Liver (tissue), 9 donors: ENCODE results near the gene NOP9. TPM values are rescaled to one million over a fixed set of nuclear protein-coding genes. Genes with fewer than 3 reads are reported as not detected.

Source experiments
- DNase-seq: peaks from one replicate; pipeline ENCODE4 v3.0.0-alpha.2; 2017; ENCODE audit warnings: low spot score
- H3K27ac ChIP-seq, 2 donors: one replicate each; pipeline ENCODE4 v1.7.0; 2013; ENCODE audit warnings: inconsistent platforms in 2 of 2, low read length in 2 of 2, control low read depth in 1 of 2, low read depth in 1 of 2, mild to moderate bottlenecking in 1 of 2
- H3K27me3 ChIP-seq, 4 donors: one replicate each; pipeline versions ENCODE4 v1.6.1 to v1.7.0; 2013; ENCODE audit warnings: low read length in 3 of 4, inconsistent platforms in 1 of 4, mild to moderate bottlenecking in 1 of 4, moderate library complexity in 1 of 4; ENCODE audit not compliant: control insufficient read depth in 4 of 4, insufficient read depth in 4 of 4
- H3K36me3 ChIP-seq, 4 donors: one replicate each; pipeline versions ENCODE4 v1.6.1 to v1.7.0; 2013; ENCODE audit warnings: low read length in 3 of 4, mild to moderate bottlenecking in 3 of 4, low read depth in 1 of 4, moderate library complexity in 1 of 4; ENCODE audit not compliant: control insufficient read depth in 4 of 4, insufficient read depth in 3 of 4
- H3K4me1 ChIP-seq, 4 donors: one replicate each; pipeline versions ENCODE4 v1.6.1 to v1.7.0; 2013; ENCODE audit warnings: low read length in 3 of 4, mild to moderate bottlenecking in 3 of 4, moderate library complexity in 1 of 4; ENCODE audit not compliant: control insufficient read depth in 4 of 4, insufficient read depth in 4 of 4
- H3K4me3 ChIP-seq, 3 donors: one replicate each; pipeline versions ENCODE4 v1.6.1 to v1.7.0; 2013; ENCODE audit warnings: low read length in 3 of 3, control low read depth in 1 of 3, low read depth in 1 of 3, mild to moderate bottlenecking in 1 of 3
- H3K9ac ChIP-seq, 2 donors: one replicate each; pipeline ENCODE4 v1.7.0; 2013; ENCODE audit warnings: low read length in 2 of 2, mild to moderate bottlenecking in 2 of 2, moderate library complexity in 2 of 2, control low read depth in 1 of 2, low read depth in 1 of 2
- H3K9me3 ChIP-seq, 4 donors: one replicate each; pipeline versions ENCODE4 v1.6.1 to v1.7.0; 2013; ENCODE audit warnings: low read length in 3 of 4; ENCODE audit not compliant: control insufficient read depth in 4 of 4
- ATF3 ChIP-seq: IDR thresholded peaks from 2 replicates; pipeline ENCODE4 v1.6.1; 2016; ENCODE audit warnings: antibody characterized with exemption
- CTCF ChIP-seq: fragments of 150-350 bp; IDR thresholded peaks from 2 replicates; pipeline ENCODE4 v1.5.1; 2017; ENCODE audit warnings: improper control_type of control experiment, low read depth, low read length; ENCODE audit not compliant: missing input control
- EGR1 ChIP-seq, 2 donors: IDR thresholded peaks; 2 replicates each; pipeline ENCODE4 v1.6.1; 2016 to 2018; ENCODE audit warnings: antibody characterized with exemption in 2 of 2, low read depth in 2 of 2
- FOXA1 ChIP-seq: IDR thresholded peaks from 2 replicates; pipeline ENCODE4 v1.6.1; 2016; ENCODE audit warnings: antibody characterized with exemption
- FOXA2 ChIP-seq: IDR thresholded peaks from 2 replicates; pipeline ENCODE4 v1.6.1; 2016; ENCODE audit warnings: antibody characterized with exemption
- GABPA ChIP-seq, 2 donors: IDR thresholded peaks in 1 of 2; conservative IDR thresholded peaks in 1 of 2; 2 replicates each; pipeline ENCODE4 v1.6.1; 2016; ENCODE audit warnings: antibody characterized with exemption in 2 of 2, mild to moderate bottlenecking in 1 of 2, moderate library complexity in 1 of 2
- HNF4A ChIP-seq, 2 donors: conservative IDR thresholded peaks; 2 replicates each; pipeline ENCODE4 v1.6.1; 2016; ENCODE audit warnings: antibody characterized with exemption in 2 of 2, mild to moderate bottlenecking in 2 of 2
- HNF4G ChIP-seq: IDR thresholded peaks from 2 replicates; pipeline ENCODE4 v1.6.1; 2016; ENCODE audit warnings: antibody characterized with exemption
- JUND ChIP-seq, 2 donors: IDR thresholded peaks; 2 replicates each; pipeline ENCODE4 v1.6.1; 2016; ENCODE audit warnings: antibody characterized with exemption in 2 of 2
- MAX ChIP-seq: IDR thresholded peaks from 2 replicates; pipeline ENCODE4 v1.6.1; 2016; ENCODE audit warnings: antibody characterized with exemption
- NR2F2 ChIP-seq: IDR thresholded peaks from 2 replicates; pipeline ENCODE4 v1.6.1; 2016; ENCODE audit warnings: antibody characterized with exemption
- RAD21 ChIP-seq, 2 donors: IDR thresholded peaks; 2 replicates each; pipeline ENCODE4 v1.6.1; 2016; ENCODE audit warnings: antibody characterized with exemption in 2 of 2, mild to moderate bottlenecking in 2 of 2
- REST ChIP-seq: IDR thresholded peaks from 2 replicates; pipeline ENCODE4 v1.6.1; 2016; ENCODE audit warnings: antibody characterized with exemption, mild to moderate bottlenecking
- RXRA ChIP-seq, 2 donors: IDR thresholded peaks; 2 replicates each; pipeline ENCODE4 v1.6.1; 2017 to 2018; ENCODE audit warnings: antibody characterized with exemption in 2 of 2, mild to moderate bottlenecking in 1 of 2
- SP1 ChIP-seq: IDR thresholded peaks from 2 replicates; pipeline ENCODE4 v1.6.1; 2018; ENCODE audit warnings: antibody characterized with exemption, mild to moderate bottlenecking
- TAF1 ChIP-seq: conservative IDR thresholded peaks from 2 replicates; pipeline ENCODE4 v1.6.1; 2016; ENCODE audit warnings: antibody characterized with exemption, mild to moderate bottlenecking
- YY1 ChIP-seq: IDR thresholded peaks from 2 replicates; pipeline ENCODE4 v1.6.1; 2016; ENCODE audit warnings: antibody characterized with exemption, mild to moderate bottlenecking
- ZBTB33 ChIP-seq: IDR thresholded peaks from 2 replicates; pipeline ENCODE4 v1.6.1; 2016; ENCODE audit warnings: antibody characterized with exemption
- WGBS: extraction: QIAGEN DNeasy Blood & Tissue Kit; methylation state at CpG from one replicate; pipeline ENCODE4 v1.1.7; 2013; 5-methylcytosine and 5-hydroxymethylcytosine counted together
- polyA plus RNA-seq, 2 donors: library from polyadenylated mRNA; stranded (reverse) in 1 of 2; unstranded in 1 of 2; fragments of 200-250 nt in 1 of 2; fragments of >200 nt in 1 of 2; fragmentation: Nextera tagmentation in 1 of 2; extraction: Ambion mirVana in 1 of 2; gene quantifications; one replicate each; pipeline versions ENCODE4 v1.2.1 to v1.2.3, GENCODE V29; 2013 to 2015
- total RNA-seq, 2 donors: library from RNA; depleted of rRNA; stranded (reverse); fragments of >200 nt; gene quantifications; one replicate each; pipeline ENCODE4 v1.2.3, GENCODE V29; 2014
- donor health status: healthy.
- donor health status: healthy.
- donor health status: healthy.
- donor health status: healthy.
- donor health status: healthy.

NOP9 gene
- total and polyA plus RNA-seq, 4 donors: 3.8 to 18.2 (median 9.7) TPM

GRCh38 chr14:24337824-24338175 is 38.1 kb downstream of the NOP9 start:
- WGBS: 97% methylated on average over 8 of the region's 8 CpGs
- Histone ChIP-seq H3K36me3 (no peaks in the 10 kb centered on the region), H3K27me3 (no peaks in the 10 kb centered on the region), H3K9ac (no peak overlapping the region), H3K4me1 (peaks cover 4 to 35% (median 15%) of the 10 kb centered on the region in 4 donors), H3K4me3 (no peak overlapping the region), H3K27ac (no peak overlapping the region), H3K9me3 (no peaks in the 10 kb centered on the region)
- no peak for DNase-seq
- TF ChIP-seq CTCF: no peak
- no peak for TF ChIP-seq HNF4A (conservative IDR thresholded peaks at IDR 0.05)
- no peak for TF ChIP-seq EGR1 (IDR thresholded peaks at IDR 0.05; ENCODE audit: low read depth in 2 of 2)
- no peak for TF ChIP-seq RXRA (IDR thresholded peaks at IDR 0.05)
- no peak for TF ChIP-seq FOXA1
- no peak for TF ChIP-seq JUND (IDR thresholded peaks at IDR 0.05)
- TF ChIP-seq MAX: no peak
- no peak for TF ChIP-seq FOXA2
- no peak for TF ChIP-seq TAF1
- no peak for TF ChIP-seq NR2F2
- TF ChIP-seq SP1: no peak
- TF ChIP-seq ATF3: no peak
- no peak for TF ChIP-seq REST
- TF ChIP-seq ZBTB33: no peak
- no peak for TF ChIP-seq HNF4G
- TF ChIP-seq YY1: no peak

GRCh38 chr14:24338843-24339242 is 39.2 kb downstream of the NOP9 start:
- Histone ChIP-seq H3K9ac (peak overlapping the region in 1 of 2 donors; percentile 38), H3K36me3 (no peaks in the 10 kb centered on the region), H3K27me3 (no peaks in the 10 kb centered on the region), H3K4me1 (peaks cover 3 to 28% (median 10%) of the 10 kb centered on the region in 4 donors), H3K9me3 (no peaks in the 10 kb centered on the region), H3K4me3 (peak overlapping the region in 1 of 3 donors; percentile 32), H3K27ac (no peak overlapping the region)
- no peak for DNase-seq
- 82% methylated on average over 14 of the region's 14 CpGs for WGBS
- TF ChIP-seq RAD21 (IDR thresholded peaks at IDR 0.05) (no peak), MAX (no peak), ATF3 (no peak), ZBTB33 (no peak), GABPA (IDR thresholded peaks at IDR 0.05 in 1 of 2, conservative IDR thresholded peaks at IDR 0.05 in 1 of 2) (no peak), RXRA (IDR thresholded peaks at IDR 0.05) (no peak), FOXA1 (no peak), YY1 (no peak), TAF1 (no peak)
